ENCODE measurements around the gene BHLHA15.

Gene BHLHA15

DNA sequence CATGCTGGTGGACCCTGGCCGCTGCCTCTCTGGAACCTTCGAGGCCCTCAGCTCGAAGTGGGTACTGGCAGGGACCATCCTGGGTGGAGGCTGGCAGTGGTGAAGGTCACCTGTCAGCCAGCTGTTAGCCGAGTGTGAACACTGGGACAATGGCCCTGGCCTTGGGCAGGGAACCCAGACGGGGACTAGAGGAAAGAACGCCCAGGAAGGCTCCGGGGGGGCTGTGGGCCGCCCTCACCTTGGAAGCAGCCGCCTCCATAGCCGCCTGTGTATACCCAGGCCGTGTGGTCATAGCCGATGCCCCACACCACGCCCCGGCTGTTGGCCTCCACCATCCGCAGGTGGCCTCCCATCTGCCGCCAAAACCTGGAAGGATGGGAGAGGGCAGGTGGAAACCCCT, 17.6 kb downstream of the BHLHA15 start:
- no peak for DNase-seq

DNA sequence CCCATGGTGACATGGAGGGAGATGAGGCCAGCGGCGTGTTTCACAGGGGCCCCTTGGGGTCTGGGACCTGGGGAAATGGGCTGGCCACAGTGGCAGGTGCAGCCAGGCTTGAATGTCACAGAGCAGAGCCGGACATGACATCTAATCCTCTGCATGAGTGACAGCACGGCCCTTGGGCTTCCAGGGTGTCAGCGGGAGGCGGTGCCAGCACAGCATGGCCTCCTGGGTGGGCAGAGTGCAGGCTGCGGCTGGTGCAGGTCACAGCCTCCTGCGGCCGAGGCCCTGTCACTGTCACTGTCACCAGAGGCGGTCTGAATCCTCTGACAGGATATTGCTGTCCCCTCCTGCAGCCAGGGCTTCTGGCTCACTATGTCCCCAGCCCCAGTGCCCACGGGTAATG, 18.2 kb downstream of the BHLHA15 start:
- no peak for DNase-seq

DNA sequence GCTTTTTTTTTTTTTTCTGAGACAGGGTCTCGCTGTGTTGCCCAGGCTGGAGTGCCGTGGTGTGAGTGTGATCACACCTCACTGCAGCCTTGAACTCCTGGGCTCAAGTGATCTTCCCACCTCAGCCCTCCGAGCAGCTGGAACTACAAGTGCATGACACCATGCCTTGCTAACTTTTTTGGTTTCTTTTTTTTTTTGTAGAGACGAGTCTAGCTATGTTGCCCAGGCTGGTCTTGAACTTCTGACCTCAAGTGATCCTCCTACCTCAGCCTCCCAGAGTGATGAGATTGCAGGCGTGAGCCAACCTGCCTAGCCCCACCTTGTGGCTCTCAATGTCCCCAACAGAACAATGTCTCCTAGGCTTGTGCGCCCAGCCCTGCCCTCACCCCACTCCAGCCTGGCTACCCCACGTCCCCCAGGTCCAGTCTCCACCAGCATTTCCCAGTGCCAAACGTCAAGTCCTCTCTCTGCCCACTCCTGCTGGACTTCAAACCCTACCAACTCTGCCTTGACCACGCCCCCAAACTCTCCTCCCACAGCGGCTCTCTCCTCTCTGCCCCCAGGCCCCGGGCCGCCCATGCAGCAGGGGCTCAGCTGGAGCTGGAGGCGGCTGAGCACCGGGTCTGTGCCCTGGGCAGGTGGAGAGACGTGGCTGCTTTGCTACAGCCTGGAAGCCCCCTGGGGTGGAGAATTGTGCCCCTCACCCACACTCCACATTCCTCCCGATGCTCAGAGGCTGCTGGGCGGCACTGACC, 18.9 kb downstream of the BHLHA15 start:
- no peak for DNase-seq

DNA sequence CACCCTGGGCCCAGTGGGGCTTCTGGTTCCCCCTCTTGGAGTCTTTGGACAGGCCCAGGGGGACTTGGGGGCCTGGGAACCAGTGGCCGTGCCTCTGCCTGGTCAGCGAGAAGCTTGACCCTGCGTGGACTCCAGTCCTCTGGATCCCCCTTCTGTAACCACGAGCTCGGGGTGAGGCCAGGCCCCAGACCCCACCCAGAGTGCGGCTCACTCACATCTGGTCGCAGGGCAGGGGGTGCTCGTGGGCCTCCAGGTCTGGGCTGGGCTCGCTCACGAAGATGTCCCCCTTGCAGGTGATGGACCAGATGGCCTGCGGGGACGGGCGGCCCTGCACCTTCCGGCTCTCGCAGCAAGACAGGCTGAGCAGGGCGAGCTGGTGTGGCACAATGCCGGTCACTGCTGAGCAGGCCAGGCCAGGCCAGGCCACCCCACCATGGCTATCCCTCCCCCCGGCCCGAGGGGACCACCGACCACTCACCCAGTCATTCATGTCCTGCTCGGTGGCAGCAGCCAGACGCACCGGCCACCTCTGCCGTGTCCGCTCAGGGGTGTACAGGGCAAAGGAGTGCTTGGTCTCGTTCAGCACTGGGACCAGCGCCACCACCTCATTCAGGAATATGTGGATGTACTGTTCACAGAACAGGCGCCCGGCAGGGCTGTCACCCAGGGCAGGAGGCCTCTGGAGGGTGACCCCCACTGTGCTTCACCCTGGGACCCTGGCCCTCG, 19.7 kb downstream of the BHLHA15 start:
- no peak for DNase-seq

DNA sequence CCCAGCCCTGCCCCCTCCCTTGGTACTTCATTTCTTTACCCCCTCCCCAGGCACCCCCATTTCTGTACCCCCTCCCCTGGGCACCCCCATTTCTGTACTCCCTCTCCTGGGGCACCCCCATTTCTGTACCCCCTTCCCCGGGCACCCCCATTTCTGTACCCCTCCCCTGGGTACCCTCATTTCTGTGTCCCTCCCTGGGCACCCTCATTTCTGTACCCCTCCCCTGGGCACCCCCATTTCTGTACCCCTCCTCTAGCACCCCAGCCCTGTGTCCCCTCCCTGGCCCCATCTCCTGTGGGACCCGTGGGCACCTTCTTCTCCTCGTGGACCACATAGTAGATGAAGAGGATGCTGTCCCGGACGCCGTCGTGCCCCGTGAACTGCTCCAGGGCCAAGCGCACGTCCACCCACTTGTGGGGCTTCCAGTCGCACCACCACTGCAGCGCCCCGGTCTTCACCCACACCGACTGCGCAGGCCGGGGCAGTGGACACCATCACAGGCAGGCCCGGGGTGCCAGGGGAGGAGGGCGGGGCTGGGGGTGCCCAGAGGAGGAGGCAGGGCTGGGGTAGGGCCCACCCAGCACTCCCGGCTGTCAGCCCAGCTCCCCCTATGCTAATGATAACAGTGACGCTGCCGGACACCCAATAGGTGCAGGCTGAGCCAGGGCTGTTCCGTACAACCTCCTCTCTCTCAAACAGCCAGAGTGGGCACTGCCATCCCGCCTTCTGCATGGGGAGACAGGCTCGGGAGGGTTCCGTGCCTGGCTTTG, 20.4 kb downstream of the BHLHA15 start:
- no peak for DNase-seq

DNA sequence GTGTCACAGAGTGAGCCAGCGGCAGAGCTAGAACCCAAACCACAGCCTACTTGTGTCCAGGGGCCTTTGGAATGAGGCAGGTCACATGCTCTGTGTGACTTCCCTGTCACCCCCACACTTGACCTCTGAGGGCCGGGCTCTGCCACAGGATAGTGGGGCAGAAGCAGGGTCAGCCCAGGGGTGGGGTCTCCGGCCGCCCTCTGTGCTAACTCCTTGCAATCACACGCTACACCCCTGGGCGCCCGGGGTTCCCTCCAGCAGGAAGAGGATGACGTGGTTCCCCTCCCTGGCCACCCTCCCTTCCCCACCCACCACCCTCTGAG, 21.0 kb downstream of the BHLHA15 start:
- no peak for DNase-seq

DNA sequence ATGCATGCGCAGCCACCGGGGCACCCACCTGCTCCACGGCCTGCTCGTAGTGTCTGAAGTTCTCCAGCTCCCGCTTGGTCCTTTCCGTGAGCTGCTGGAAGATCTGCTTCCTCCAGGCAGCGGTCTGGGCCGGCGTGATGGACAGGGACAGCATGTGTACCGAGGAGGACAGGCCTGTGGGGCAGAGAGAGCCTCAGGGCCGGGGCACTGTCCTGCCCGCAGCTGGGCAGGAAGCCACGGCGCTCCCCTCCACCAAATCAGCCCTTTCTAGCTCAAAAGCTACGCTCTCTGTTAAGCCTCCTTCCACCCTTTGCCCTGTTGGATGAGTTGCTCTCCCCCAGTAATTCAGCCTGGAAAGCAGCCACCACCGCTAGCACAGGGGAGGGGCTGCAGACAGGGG, 21.6 kb downstream of the BHLHA15 start:
- no peak for DNase-seq

DNA sequence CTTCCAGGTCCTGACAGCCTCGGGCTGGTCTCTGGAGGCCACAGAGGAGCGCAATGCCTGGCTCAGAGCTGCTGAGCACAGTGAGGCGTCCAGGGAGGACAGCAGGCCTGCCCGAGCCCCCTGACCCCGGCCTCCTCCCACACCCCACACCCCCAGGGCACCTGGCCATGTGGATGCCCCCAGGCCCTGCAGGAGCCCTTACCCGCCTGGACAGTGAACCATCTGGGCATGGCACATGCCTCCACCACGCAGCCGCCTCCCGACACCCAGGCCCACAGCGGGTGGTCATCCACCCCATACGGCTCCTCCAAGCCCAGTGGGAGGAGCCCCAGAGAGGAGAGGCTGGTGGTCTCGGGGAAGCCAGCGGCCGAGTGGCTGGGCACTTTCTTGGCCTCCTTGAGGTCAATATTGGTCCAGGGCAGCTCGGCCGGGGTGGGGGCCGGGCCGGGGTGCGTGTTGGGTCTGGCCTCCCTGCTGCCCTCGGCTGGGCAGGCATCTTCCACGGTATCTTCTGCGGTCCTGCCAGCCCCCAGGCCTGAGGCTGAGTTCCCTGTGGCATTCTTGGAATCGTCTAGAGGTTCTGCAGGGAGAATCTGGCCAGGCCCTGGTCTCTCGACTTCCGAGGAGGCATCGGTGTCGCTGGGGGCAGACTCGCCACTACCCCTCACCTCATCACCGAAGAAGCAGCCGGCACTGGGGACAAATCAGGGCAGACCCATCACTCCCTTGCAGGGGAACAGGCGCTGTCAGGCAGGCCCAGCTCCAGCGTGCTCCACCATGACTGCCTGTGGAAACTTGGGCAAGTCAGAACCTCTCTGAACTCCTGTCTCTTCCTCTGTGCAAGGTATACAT, 22.2 kb downstream of the BHLHA15 start:
- no peak for DNase-seq

DNA sequence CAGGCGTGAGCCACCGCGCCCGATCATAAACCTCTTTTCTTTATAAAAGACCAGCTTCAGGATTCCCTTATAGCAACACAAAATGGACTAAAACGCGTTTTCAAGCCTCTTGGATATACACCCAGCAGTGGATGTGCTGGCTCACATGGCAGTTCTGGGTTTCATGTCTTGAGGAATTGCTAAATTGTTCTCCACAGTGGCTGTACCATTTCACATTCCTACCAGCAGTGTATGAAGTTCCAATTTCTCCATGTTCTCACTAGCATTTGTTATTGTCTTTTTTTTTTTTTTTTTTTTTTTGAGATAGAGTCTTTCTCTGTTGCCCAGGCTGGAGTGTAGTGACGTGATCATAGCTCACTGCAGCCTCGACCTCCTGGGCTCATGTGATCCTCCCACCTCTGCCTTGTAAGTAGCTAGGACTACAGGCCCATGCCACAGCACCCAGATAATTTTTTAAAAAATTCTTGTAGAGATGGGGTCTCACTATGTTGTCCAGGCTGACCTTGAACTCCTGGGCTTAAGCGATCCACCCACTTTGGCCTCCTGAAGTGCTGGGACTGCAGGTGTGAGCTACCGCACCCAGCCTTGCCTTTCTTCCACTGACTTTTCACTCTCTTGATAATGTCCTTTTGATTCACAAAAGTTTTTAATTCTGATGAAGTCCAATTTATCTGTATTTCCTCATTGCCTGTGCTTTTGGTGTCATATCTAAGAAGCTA, 23.3 kb downstream of the BHLHA15 start:
- DNase-seq = no peak

DNA sequence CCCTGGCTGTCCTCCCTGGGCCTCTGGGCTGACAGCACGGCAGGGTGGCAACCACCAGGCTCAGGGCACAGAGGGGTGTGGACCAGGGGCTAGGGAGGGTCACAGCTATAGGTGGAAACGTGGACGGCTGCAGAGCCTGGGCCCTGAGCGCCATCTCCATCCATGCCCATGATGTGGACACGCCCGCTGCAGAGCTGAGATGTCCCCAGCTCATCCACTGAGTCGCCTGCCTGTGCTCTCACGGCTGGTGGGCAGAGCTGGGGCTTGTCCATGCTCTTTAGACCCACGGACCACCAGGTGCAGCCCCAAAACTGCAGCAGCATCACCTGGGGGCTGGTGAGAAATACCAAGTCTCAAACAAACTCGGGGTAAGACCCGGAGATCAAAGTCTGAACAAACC, 24.7 kb downstream of the BHLHA15 start:
- DNase-seq = no peak

DNA sequence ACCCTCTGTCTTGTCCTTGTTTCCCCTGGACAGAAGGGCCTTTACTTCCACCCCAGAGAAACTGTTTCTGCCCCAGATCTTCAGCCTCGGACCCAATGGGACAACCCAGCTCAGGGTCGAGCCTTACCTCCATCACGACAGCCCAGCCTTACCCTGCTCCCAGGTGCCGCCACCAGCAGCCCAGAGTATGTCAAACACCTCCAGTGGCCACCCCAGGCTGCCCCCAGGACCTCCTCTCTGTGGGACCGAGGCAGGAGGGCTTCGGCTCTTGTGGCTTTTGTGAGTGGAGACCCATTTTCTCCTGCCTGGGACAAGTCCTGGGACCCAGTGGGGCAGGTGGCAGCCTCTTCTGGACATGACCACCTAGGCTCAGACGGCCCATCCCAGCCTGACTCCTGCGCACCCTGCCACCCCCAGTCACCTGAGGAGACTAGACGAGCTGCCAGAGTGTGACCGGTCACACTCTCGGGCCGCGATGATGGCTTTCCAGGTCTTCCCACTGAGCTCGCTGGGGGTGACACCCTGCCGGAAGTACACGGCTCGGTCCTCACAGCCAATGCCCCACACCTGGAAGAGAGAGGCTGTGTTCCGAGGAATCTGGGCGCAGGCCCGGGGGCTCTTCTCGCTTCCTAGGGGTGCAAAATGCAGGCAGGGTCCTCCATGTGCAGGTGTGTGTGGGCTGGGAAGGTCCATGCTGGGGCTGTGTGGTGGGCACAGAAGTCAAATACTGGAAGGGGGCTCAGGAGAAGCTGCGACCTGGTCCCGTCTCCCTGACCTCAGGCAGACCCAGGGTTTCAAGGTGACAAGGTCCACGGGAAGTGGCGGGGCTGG, 25.3 kb downstream of the BHLHA15 start:
- no peak for DNase-seq

DNA sequence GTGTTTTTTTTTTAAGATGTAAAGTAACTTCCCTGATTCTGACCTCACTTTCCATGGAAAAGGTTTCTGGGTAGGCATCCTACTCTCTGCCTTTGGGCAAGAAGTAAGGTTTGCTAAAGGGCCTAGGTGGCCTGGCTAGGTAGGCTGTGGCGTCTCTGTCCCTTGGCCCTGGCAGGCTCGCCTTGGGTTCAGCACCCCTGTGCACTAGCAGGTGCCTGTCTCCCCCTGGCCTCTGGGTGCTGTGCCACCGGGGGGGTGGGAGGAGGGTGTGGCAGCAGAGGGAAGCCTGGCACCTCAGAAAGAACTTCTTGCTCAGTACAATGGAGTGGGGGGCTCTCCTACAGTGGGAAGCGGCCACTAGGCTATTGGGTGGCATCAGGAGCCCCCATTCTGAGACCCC, 26.8 kb downstream of the BHLHA15 start:
- DNase-seq = no peak

DNA sequence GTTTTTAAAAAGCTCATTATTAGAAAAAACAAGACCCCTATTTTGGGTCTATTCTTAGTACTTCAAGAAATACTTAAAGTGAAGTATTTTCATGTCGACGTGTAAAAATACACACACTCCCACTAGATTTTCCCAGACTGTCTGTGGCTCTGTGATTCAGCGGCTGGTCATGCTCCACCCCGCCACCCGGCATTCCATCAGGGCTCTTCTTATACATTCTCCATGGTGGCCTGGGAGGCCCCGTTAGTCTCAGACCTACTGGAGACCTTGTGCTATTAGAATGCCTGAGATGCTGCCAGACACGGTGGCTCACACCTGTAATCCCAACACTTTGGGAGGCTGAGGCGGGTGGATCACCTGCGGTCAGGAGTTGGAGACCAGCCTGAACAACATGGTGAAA, 27.7 kb downstream of the BHLHA15 start:
- DNase-seq = no peak

DNA sequence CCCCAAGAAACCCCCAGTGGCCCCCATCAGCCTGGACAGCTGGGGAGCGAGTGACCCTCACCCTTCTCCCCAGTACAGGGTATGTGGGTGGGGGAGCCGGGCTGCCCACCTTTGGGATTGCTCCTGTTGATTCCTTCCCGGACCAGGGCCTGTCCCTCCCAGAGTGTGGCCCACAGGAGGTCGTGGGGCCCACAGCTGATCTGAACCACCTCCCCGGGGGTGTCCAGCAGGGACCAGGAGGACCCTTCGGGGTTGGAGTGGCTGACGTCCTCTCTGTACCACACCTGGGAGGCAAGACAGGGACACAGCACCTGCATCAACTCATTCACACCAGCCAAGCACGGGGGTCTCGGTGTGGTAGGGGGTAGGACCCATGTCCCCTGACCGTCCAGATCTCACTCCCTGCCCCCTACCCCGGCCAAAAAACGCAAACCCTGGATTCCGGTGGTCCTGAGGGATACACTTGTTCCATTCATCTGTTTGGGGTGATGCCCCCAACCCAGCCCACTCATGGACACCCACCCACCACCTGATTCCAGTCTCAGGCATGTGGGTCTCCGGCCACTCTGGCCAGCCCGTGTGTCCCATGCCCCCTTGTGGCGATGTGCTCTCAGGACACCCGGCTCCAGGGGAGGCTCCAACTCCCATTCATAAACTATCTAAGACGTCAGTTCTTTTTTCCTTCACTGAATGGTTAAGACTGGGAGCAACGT, 29.9 kb downstream of the BHLHA15 start:
- peak; percentile 52 for DNase-seq

DNA sequence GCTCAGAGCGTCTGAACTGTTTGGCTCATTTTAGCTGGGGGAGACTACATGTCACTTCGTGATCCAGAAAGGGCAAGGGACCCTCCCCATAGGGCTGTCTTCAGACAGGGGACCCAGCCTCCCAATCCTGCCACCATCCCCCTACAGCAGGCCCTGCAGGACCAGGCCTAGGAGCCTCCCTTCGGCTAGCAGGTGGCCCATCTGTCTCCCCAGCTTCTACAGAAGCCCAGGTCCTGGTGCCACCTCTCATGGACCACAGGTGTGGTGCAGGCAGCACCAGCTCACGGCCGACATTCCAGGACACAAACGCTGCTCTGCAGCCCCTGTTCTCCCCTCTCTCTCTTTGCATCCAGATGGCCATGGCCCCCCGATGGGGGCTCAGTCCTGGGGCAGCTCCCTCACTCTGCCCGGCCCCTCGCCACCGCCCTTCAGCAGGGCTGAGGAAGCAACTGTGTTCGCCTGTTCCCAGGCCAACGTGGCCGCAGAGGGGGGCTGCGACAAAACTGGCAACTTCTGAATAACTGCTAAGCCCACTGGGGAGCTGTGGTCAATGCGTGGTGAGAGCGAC, 30.5 kb downstream of the BHLHA15 start:
- no peak for DNase-seq

DNA sequence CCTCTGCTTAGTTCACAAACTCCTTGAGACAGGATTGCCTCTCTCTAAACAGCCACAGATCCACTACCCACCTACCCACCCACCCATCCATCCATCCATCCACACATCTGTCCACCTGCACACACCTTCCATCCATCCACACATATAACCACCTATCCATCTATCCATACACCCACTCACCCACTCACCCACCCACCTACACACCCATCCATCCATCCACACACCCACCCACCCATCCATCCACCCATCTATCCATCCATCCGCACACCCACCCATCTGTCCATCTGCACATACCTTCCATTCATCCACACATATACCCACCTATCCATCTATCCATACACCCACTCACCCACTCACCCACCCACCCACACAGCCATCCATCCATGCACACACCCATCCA, 31.1 kb downstream of the BHLHA15 start:
- no peak for DNase-seq

DNA sequence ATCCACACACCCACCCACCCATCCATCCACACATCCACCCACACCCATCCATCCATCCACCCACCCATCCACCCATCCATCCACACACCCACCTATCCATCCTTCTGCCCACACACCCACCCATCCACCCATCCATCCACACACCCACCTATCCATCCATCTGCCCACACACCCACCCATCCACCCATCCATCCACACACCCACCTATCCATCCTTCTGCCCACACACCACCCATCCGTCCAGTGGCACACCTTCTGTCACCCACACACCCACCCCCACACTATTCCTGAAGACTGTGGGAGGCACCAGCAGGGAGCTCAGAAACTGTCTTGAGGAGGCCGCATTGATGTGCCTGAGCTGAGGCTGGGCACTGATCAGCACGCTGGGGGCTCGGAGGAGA, 31.7 kb downstream of the BHLHA15 start:
- no peak for DNase-seq

DNA sequence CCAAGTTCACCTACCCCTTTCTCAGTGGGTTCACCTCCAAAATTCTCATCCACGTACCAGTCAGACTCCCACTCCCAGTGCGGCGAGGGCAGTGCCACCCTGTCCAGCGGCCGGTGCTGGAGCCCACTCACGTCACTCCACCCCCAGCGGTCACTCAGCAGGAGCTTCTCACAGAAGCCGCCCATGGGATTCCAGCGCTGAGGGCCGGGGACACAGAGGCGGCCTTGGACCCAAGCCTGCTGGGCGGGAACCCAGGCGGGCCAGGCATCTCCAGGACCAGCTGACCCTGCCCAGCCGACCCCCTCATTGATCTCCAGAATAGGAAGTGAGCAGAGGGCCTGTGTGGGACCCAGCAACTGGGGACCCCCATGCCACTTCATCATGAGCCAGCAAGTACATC, 33.6 kb downstream of the BHLHA15 start:
- no peak for DNase-seq

DNA sequence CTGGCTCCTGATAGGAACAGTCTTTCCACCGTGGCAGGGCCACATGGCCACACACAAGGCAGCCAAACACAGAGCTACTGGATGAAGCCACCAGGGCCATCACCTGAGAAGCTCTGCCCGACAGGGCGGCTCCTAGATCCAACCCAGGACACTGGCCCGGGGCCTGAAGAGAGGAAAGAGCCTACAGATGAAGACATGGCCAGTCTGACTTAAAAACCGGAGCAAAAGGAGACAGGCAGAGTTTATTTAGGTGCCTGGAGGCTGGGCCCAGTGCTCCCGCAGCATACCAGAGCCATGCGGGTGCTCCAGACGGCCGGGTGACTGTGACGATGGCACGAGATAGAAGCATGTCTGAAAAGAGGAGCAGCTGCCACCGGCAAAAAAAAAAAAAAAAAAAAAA, 36.9 kb downstream of the BHLHA15 start:
- no peak for DNase-seq

DNA sequence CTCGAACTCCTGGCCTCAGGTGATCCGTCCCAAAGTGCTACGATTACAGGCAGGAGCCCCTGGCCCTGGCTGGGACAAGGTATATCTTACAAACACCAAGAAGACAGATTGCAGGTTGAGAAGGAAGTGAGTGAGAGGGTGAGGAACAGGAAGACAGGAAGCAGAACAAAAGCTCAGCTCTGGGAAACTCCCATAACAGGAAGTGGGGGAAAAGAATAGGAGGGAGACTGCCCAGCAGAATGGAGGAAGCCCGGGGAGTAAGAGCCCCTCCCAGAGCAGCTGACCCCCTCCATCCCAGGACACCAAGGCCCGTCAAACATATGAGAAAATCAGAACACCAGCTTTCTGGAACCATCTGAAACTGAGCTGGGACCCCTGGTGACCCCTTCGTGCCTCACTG, 37.9 kb downstream of the BHLHA15 start:
- no peak for DNase-seq

DNA sequence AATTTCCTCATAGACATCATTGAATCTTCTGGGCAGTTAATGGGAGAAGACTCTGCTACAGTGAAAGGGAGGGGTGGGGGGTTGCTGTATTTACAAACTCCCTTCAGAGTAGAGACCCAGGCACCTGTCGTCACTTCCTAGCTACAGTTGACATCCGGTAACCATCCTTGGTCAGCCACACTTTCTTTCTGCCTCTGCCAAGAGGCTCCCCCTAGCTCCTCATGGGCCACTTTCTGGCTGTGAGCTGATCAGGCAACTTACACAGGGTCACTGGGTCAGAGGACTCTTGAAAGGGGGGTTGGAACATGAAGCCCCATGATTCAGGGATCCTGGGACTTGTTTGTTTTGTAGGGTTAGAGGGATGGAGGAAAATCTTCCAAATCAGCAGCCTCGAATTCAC, 39.5 kb downstream of the BHLHA15 start:
- DNase-seq = peak; percentile 59
